ENCODE measurements around the gene RAX. TPM values are rescaled to one million over a fixed set of nuclear protein-coding genes. Genes with fewer than 3 reads are reported as not detected.

Gene RAX
- total RNA-seq, 1 donor from 2014 or later: not detected

DNA sequence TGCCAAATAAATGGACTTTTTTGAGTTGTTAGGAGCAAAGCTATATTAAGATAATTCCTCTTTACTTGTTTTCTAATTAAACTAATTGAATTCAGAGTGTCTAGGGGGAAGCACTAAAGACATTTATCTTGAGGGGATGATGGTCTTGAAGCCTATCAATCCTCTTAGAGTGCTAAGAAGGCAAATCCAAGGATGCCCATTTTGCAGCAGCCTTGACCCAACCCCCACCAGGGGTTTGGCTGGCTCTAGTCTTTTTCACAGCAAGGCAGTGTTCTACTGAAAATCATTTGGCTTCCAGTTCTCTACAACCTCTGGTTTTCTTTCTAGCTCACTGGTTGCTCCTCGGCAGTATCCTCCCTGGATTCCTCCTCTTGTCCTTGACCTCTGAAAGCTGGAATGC, 6.5 kb upstream of the RAX start:
- Mint-ChIP-seq H3K4me1 (ENCODE audit: low read depth) (no peaks in the 10 kb centered on the region), H3K4me3 (ENCODE audit: unreplicated experiment) (no peak overlapping the region), H3K27me3 (ENCODE audit: low read depth) (peaks cover 87% of the 10 kb centered on the region), H3K36me3 (ENCODE audit: low read depth) (no peaks in the 10 kb centered on the region), H3K27ac (ENCODE audit: unreplicated experiment) (no peak overlapping the region), H3K9me3 (ENCODE audit: low read depth) (no peaks in the 10 kb centered on the region)
- DNase-seq (ENCODE audit: low spot score): no peak
- TF ChIP-seq, protein P1, sequence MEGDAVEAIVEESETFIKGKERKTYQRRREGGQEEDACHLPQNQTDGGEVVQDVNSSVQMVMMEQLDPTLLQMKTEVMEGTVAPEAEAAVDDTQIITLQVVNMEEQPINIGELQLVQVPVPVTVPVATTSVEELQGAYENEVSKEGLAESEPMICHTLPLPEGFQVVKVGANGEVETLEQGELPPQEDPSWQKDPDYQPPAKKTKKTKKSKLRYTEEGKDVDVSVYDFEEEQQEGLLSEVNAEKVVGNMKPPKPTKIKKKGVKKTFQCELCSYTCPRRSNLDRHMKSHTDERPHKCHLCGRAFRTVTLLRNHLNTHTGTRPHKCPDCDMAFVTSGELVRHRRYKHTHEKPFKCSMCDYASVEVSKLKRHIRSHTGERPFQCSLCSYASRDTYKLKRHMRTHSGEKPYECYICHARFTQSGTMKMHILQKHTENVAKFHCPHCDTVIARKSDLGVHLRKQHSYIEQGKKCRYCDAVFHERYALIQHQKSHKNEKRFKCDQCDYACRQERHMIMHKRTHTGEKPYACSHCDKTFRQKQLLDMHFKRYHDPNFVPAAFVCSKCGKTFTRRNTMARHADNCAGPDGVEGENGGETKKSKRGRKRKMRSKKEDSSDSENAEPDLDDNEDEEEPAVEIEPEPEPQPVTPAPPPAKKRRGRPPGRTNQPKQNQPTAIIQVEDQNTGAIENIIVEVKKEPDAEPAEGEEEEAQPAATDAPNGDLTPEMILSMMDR (IDR thresholded peaks at IDR 0.05): no peak

DNA sequence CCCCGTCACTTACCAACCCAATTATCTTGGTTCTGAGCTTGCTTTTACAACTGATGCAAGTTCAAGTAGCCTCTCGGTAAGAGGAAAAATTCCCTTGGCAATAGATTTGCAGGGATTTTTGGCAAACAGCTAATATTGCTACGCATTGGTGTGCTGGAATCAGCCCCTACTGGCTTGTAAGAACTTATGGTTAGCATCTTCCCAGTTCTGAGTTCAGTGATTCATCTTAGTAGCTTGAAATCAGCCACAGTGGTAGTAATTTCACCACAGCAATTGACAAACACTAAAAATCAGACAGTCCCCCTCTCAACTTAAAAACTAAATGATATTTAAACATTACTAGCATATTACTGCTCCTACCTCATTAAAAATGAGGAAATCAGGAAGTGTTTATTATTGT, 5.9 kb upstream of the RAX start:
- no peaks in the 10 kb centered on the region for H3K9me3 Mint-ChIP-seq (ENCODE audit: low read depth)
- DNase-seq (ENCODE audit: low spot score): no peak
- no peaks in the 10 kb centered on the region for H3K4me1 Mint-ChIP-seq (ENCODE audit: low read depth)
- peaks cover 87% of the 10 kb centered on the region for H3K27me3 Mint-ChIP-seq (ENCODE audit: low read depth)
- no peaks in the 10 kb centered on the region for H3K36me3 Mint-ChIP-seq (ENCODE audit: low read depth)
- H3K27ac Mint-ChIP-seq (ENCODE audit: unreplicated experiment): no peak overlapping the region
- TF ChIP-seq, protein P1 (IDR thresholded peaks at IDR 0.05): no peak
- H3K4me3 Mint-ChIP-seq (ENCODE audit: unreplicated experiment): no peak overlapping the region

DNA sequence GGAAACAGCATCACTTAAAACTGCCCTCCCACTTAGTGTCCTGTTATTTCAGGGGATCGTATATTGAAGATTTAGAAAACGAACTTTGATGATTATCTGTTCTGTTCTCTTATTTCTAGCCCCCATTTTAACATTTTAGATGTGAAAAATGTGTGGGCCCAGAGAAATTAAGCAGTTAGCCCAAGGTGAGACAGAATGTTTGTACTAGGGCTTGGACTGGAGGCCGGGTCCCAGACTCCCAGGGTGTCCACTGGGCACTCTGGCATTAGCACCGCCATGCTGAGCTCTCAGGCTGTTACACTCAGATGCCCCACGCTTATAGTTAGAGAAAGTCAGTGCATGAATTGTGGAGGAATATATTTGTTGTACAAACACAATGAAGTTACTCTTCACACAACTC, 5.5 kb upstream of the RAX start:
- H3K4me1 Mint-ChIP-seq (ENCODE audit: low read depth): peaks cover 2% of the 10 kb centered on the region
- peaks cover 88% of the 10 kb centered on the region for H3K27me3 Mint-ChIP-seq (ENCODE audit: low read depth)
- H3K9me3 Mint-ChIP-seq (ENCODE audit: low read depth): no peaks in the 10 kb centered on the region
- no peak overlapping the region for H3K4me3 Mint-ChIP-seq (ENCODE audit: unreplicated experiment)
- no peaks in the 10 kb centered on the region for H3K36me3 Mint-ChIP-seq (ENCODE audit: low read depth)
- TF ChIP-seq, protein P1 (IDR thresholded peaks at IDR 0.05): no peak
- H3K27ac Mint-ChIP-seq (ENCODE audit: unreplicated experiment): no peak overlapping the region
- DNase-seq (ENCODE audit: low spot score): no peak

DNA sequence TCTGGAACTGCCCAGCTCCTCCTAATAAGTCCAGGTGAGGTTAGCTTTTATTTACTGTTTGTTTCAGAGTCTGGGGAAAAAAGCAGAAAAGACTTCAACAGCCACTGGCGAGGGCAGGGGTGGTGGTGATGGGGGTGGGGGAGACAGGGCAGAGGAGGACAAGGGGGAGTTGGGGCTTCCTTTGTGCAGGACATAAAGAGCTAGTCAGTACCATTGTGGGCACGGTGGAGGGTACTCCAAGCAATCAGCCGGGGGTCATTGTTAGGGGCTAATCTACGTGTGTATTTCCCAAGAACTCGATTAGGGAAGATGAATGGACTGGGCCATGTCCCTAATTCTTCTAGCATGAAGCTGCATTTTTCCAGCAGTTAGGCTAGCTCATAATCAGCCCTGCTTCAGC, 2.8 kb upstream of the RAX start:
- Mint-ChIP-seq H3K4me3 (ENCODE audit: unreplicated experiment) (no peak overlapping the region), H3K27me3 (ENCODE audit: low read depth) (peaks cover 80% of the 10 kb centered on the region), H3K4me1 (ENCODE audit: low read depth) (peaks cover 6% of the 10 kb centered on the region), H3K36me3 (ENCODE audit: low read depth) (no peaks in the 10 kb centered on the region), H3K9me3 (ENCODE audit: low read depth) (no peaks in the 10 kb centered on the region), H3K27ac (ENCODE audit: unreplicated experiment) (no peak overlapping the region)
- TF ChIP-seq, protein P1 (IDR thresholded peaks at IDR 0.05): no peak
- DNase-seq (ENCODE audit: low spot score): no peak

DNA sequence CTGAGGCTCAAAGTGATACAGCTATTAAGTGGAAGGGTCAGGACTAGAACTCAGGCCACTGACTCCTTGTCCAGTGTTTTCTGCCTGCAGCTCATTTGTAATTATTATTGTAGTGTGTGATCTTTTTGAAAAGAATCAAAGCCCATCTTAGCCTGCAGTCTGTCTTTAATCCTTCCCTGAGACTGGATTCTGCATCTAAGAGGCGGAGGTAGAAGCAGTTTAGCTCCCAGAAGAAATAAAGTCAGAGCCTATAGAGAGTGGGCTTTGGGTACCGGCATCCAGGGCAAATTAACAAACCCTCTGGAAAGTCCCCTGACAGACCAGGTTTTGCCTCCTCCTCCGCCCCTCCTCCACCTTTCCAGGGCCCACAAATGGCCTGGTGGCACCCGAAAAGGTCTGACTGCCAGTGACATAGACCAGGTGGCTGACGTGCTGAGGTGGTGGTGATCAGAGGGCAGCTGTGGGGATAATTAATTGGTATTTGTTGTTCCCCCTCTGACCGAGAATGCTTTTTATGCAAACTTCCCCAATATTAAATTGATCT, 2.2 kb upstream of the RAX start:
- Mint-ChIP-seq H3K36me3 (ENCODE audit: low read depth) (no peaks in the 10 kb centered on the region), H3K9me3 (ENCODE audit: low read depth) (no peaks in the 10 kb centered on the region), H3K27ac (ENCODE audit: unreplicated experiment) (no peak overlapping the region), H3K4me1 (ENCODE audit: low read depth) (peaks cover 6% of the 10 kb centered on the region), H3K27me3 (ENCODE audit: low read depth) (peaks cover 80% of the 10 kb centered on the region), H3K4me3 (ENCODE audit: unreplicated experiment) (no peak overlapping the region)
- no peak for DNase-seq (ENCODE audit: low spot score)
- TF ChIP-seq, protein P1 (IDR thresholded peaks at IDR 0.05): no peak

Measured in chondrocyte (in vitro differentiated cells).